Tibial nerve (tissue), 4 donors: ENCODE data around the gene VDAC1.

ENCODE experiments used
- CTCF ChIP-seq, 5 experiments: fragments of 200-600 bp in 3 of 5; fragments of 450-650 bp in 2 of 5; sonication (generic) in 3 of 5; IDR thresholded peaks; one replicate each; pipeline ENCODE4 v1.5.1; 2016 to 2019; ENCODE audit warnings: antibody characterized with exemption in 5 of 5, mild to moderate bottlenecking in 3 of 5, moderate library complexity in 2 of 5
- EP300 ChIP-seq, 2 donors: sonication (generic); formaldehyde crosslinking; IDR thresholded peaks; one replicate each; pipeline ENCODE4 v1.6.1; 2017; ENCODE audit warnings: antibody characterized with exemption in 2 of 2, mild to moderate bottlenecking in 1 of 2

- no peak for TF ChIP-seq CTCF (IDR thresholded peaks at IDR 0.05)
- TF ChIP-seq EP300 (IDR thresholded peaks at IDR 0.05) = no peak
Observed at GRCh38 chr5:134053314-134053839, 48.6 kb upstream of the VDAC1 start.
